ENCODE measurements around the gene PRKAG1.

The PRKAG1 gene

GRCh38 chr12:49054096-49054495, 35.5 kb upstream of the PRKAG1 start:
- TF ChIP-seq GATA3 (IDR thresholded peaks at IDR 0.05; ENCODE audit: low read depth, low read length) (no peak), GATA2 (IDR thresholded peaks at IDR 0.05; ENCODE audit: low read depth, low read length) (no peak)

DNA sequence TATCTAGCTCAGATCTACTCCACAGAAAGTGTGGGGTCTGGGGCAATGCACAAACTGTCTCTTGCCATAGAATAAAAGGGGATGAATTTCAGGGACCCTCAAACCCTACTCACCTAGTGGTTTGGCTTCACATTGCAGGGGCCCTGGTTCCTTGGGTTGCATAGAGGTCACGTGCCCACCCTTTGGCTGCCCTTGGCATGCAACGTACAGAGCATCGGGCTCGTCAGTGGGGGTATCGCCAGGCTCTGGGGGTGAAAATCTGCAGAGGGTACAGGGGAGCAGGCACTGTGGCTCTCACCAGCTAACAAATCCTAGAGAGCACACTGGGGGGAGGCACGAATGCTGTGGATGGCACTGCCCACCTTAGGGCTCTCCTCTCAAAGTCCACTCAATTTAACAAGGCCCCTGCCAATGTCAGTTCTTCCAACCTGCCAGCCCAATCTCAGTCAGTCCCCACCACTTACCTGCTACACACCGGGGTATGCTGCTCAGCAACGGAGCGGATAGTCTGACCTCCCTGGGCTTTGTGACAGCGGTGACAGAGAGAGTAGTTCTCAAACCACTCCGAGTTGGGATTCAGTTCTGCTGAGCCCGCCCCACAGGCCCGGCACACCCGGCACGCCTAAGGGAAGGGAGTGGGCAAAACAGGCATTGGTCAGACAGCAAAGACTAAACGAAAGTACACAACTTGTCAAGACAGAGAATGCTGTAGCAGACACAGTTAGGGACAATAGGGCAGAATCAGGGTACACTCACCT, 34.1 kb upstream of the PRKAG1 start:
- TF ChIP-seq GATA3 (IDR thresholded peaks at IDR 0.05; ENCODE audit: low read depth, low read length): no peak
- no peak for TF ChIP-seq GATA2 (IDR thresholded peaks at IDR 0.05; ENCODE audit: low read depth, low read length)

DNA sequence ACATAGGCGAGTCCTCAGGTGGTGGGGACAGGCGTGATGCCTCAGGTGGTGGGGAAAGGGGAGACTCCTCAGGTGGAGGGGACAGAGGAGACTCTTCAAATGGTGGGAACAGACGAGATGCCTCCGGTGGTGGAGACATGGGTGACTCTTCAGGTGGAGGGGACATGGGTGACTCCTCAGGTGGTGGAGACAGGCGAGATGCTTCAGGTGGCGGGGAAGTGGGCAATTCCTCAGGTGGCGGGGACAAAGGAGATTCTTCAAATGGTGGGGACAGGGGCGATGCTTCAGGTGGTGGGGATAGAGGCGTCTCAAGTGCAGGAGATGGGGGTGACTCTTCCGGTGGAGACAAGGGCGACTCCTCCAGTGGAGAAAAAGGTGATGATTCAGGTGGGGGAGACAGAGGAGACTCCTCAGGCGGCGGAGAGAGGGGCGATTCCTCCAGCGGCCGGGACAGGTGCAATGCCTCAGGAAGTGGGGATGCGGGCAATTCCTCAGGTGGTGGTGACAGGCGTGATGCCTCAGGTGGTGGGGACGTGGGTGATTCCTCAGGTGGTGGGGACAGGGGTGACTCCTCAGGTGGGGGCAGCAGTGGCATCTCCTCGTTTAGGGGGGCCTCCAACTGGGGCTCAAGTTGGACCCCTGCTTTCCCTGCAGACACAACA, 33.3 kb upstream of the PRKAG1 start:
- TF ChIP-seq GATA3 (IDR thresholded peaks at IDR 0.05; ENCODE audit: low read depth, low read length) (no peak), GATA2 (IDR thresholded peaks at IDR 0.05; ENCODE audit: low read depth, low read length) (no peak)

- TF ChIP-seq GATA3 (IDR thresholded peaks at IDR 0.05; ENCODE audit: low read depth, low read length) (no peak), GATA2 (IDR thresholded peaks at IDR 0.05; ENCODE audit: low read depth, low read length) (no peak)
Observed at GRCh38 chr12:49051373-49051764, 32.8 kb upstream of the PRKAG1 start.

DNA sequence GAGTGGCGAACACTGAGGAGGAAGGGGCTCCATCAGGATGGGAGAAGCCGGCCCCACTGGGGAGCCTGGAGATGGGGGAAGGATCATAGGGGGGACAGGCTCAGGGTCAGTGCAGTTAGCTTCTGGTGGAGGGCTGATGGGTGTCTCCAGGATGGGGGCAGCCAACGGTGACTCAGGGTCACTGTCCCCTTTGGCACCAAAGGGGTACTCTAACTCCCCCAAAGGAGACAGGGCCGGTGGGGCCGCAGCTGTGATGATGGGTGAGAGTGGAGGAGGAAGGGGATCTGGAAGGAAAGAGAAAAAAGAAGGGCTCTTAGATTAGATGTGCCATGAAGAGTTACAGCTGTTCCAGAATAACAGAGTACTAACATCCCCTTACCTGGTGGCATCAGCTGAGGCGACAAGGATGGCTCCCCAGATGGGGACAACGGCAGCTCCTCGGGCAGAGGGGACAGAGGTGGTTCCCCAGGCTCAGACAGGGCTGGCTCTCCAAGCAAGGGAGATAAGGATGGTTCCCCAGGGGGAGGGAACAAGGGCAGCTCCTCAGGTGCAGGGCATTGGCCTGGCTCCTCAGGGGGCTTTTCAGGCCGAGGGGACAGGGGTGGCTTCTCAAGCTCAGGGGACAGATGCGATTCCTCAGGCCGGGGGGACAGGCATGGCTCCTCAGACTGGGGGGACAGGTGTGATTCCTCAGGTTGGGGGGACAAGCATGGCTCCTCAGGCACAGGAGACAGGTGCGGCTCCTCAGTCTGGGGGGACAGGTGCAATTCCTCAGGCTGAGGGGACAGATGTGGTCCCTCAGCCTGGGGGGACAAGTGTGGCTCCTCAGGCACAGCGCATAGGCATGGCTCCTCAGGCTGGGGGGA, 32.2 kb upstream of the PRKAG1 start:
- no peak for TF ChIP-seq GATA3 (IDR thresholded peaks at IDR 0.05; ENCODE audit: low read depth, low read length)
- no peak for TF ChIP-seq GATA2 (IDR thresholded peaks at IDR 0.05; ENCODE audit: low read depth, low read length)

GRCh38 chr12:49049566-49050224, 31.1 kb upstream of the PRKAG1 start:
- TF ChIP-seq GATA3 (IDR thresholded peaks at IDR 0.05; ENCODE audit: low read depth, low read length): no peak
- TF ChIP-seq GATA2 (IDR thresholded peaks at IDR 0.05; ENCODE audit: low read depth, low read length): no peak

DNA sequence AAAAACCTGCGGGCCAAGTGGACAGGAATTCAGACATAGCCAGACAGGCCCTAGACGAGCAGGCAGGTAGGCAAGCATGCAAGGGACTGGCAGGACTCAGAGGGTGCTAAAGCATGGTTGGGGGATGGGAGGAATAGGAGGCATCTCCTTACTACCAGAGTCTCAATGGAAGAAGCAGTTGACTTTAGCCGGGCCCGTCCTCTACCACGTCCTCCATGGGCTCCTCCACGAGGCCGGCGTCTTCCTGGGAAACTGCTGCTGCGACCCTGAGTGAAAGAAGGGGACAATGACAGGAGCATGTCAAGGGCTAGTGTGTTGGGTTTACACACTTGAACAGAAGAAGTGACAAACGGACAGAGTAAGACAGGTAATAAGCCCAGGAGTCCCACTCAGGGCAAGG, 30.4 kb upstream of the PRKAG1 start:
- TF ChIP-seq GATA3 (IDR thresholded peaks at IDR 0.05; ENCODE audit: low read depth, low read length) (no peak), GATA2 (IDR thresholded peaks at IDR 0.05; ENCODE audit: low read depth, low read length) (no peak)

DNA sequence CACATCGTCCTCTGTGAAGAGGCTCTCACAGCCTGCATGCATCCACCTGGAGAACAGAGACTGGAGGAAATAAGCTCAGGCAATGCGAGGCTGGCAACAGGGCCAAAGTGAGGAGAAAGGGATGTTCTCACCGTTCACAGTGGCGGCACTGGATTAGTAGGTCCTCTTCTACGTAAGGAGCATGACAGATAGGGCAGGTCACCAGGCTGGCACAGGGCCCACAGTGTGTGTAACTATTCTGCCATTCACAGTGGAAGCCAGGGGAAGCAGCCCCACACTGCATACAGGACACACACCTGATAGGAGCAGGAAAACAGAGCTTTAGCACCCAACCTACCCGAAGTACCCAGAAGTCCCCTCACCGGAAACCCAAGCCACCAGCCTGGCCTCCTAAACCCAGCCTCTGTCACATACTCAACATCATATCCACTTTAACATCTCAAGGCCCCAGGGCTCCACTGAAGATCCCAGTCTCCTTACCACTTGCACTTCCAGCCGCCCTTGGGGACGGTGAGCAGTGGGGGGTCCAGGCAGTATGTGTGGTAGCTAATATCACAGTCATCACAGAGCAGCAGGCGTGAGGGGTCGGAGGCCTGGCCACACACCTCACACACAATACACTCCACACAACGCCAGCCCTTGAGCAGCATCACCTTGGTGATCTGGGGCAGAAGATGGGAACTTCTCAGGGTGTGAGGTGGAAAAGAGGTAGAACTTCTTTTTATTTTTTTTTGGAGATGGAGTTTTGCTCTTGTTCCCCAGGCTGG, 27.7 kb upstream of the PRKAG1 start:
- TF ChIP-seq GATA2 (IDR thresholded peaks at IDR 0.05; ENCODE audit: low read depth, low read length) (no peak), GATA3 (IDR thresholded peaks at IDR 0.05; ENCODE audit: low read depth, low read length) (no peak)

DNA sequence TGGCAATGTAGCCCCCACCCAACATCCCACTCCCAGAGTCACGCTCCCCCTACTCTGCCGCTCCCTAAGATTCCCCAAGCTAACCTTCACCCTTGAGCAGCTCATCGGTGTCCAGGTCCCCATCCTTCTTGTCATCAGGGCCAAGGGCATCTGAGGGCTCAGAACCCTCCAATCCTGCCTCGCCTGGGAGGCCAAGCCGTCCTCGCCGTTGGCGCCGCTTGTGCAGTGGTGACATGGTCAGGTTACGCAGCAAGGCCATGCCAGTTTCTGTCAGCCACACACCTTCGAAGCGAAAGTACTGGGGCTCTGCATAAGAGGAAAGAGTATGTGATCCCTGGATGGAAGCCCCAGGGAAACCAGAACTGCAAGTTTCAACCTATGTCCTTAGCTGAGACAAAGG, 26.1 kb upstream of the PRKAG1 start:
- no peak for TF ChIP-seq GATA3 (IDR thresholded peaks at IDR 0.05; ENCODE audit: low read depth, low read length)
- TF ChIP-seq GATA2 (IDR thresholded peaks at IDR 0.05; ENCODE audit: low read depth, low read length): no peak

GRCh38 chr12:49043856-49044258, 25.3 kb upstream of the PRKAG1 start:
- TF ChIP-seq GATA2 (IDR thresholded peaks at IDR 0.05; ENCODE audit: low read depth, low read length) (no peak), GATA3 (IDR thresholded peaks at IDR 0.05; ENCODE audit: low read depth, low read length) (no peak)

DNA sequence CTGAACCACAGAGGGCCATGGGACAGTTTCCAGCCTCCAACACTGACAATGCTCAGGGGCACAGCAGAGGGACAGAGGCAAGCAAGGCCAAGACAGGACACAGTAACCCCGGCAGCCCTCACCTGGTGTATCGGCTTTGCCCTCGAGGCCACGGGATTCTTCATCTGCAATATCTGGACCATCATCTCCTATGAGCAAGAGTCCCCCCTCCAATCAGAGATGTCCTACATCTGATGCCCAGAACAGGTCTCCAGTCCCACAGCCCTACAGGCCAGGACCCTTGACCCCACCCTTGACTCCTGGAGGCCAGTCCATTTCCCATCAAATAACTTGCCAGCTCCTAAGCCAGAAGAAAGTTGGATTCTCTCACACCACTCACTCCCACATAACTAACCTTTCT, 24.7 kb upstream of the PRKAG1 start:
- no peak for TF ChIP-seq GATA3 (IDR thresholded peaks at IDR 0.05; ENCODE audit: low read depth, low read length)
- no peak for TF ChIP-seq GATA2 (IDR thresholded peaks at IDR 0.05; ENCODE audit: low read depth, low read length)

DNA sequence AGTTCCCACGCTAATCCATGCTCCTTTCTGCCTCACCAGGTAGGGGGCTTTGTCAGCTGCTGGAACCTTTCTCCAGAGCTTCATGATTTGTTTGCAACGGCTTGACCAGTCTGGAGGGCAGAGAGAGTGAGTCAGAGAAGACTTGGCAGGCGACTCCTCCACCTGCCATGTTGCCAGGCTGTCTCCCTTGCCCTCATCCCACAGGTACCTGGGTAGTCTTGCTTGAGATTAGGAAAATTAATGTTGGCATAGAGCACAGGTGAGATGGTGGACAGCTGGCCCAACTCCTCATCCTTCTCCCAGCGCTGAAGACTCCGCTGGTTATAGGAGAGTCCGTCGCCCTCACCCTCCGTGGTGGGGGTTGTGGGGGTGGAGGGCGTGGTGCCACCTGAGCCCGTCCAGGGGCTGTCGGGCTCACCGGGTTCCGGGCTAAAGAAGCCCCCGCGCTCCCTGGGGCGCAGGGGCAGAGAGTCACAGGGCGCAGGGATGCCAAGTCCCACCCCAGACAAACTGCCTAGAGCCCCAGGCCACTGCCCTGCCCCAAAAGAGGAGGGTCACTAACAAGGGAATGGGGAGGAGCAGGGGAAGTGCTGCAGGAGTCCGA, 23.4 kb upstream of the PRKAG1 start:
- TF ChIP-seq GATA3 (IDR thresholded peaks at IDR 0.05; ENCODE audit: low read depth, low read length) (no peak), GATA2 (IDR thresholded peaks at IDR 0.05; ENCODE audit: low read depth, low read length) (no peak)

Data from SH-SY5Y (cell line).